Measurements from ENCODE around the gene SCD.
"Not testable (repeated sequence)": the region's sequence is repeated elsewhere in the genome, so short reads cannot be mapped to it uniquely, and the experiment has no call there.

The SCD gene

DNA sequence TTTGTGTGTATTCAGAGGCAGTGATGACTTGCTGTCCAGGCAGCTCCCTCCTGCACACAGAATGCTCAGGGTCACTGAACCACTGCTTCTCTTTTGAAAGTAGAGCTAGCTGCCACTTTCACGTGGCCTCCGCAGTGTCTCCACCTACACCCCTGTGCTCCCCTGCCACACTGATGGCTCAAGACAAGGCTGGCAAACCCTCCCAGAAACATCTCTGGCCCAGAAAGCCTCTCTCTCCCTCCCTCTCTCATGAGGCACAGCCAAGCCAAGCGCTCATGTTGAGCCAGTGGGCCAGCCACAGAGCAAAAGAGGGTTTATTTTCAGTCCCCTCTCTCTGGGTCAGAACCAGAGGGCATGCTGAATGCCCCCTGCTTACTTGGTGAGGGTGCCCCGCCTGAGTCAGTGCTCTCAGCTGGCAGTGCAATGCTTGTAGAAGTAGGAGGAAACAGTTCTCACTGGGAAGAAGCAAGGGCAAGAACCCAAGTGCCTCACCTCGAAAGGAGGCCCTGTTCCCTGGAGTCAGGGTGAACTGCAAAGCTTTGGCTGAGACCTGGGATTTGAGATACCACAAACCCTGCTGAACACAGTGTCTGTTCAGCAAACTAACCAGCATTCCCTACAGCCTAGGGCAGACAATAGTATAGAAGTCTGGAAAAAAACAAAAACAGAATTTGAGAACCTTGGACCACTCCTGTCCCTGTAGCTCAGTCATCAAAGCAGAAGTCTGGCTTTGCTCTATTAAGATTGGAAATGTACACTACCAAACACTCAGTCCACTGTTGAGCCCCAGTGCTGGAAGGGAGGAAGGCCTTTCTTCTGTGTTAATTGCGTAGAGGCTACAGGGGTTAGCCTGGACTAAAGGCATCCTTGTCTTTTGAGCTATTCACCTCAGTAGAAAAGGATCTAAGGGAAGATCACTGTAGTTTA, 15.8 kb downstream of the SCD start:
- DNase-seq = no peak

GRCh38 chr10:100364175-100364574, 17.1 kb downstream of the SCD start:
- no peak for DNase-seq

- DNase-seq = no peak
These were observed 17.8 kb downstream of the SCD start for GRCh38 chr10:100364735-100365391.

- no peak for DNase-seq
These were observed 21.7 kb downstream of the SCD start for GRCh38 chr10:100368721-100369120.

DNA sequence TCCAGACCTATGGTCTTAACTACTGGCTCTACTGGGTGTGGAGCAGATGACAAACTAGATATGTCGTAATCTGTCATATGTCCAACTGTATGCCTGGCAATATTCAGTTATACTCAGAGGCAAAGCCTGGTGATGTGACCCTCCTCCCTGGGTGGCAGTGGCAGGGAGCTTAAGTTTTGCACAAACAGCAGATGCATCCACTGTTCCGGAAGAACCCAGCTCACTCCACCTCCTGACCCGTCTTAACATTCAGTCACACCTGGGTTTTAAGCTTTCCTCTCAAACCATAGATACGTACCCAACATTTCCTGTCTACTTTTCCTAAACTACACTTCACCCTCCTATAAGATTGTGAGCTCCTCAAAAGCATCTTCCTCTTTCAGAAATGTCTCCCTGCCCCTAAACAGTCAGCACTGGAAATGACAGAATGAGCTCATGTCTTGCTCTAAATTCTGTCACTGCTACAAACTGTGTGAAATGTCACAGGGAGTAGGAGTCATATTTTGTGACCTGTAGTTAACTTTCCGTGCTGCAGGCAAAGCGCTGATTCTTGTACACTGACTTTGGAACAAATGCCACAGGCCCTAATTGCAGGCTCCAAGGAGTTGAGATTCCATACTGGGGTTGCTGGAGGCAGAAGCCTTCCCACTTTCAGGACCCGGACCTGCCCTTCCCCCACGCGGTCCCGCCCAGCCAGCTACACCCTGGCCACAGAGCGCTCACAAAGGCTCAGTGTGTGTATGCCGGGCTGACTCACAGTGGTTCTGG, 23.9 kb downstream of the SCD start:
- no peak for DNase-seq

DNA sequence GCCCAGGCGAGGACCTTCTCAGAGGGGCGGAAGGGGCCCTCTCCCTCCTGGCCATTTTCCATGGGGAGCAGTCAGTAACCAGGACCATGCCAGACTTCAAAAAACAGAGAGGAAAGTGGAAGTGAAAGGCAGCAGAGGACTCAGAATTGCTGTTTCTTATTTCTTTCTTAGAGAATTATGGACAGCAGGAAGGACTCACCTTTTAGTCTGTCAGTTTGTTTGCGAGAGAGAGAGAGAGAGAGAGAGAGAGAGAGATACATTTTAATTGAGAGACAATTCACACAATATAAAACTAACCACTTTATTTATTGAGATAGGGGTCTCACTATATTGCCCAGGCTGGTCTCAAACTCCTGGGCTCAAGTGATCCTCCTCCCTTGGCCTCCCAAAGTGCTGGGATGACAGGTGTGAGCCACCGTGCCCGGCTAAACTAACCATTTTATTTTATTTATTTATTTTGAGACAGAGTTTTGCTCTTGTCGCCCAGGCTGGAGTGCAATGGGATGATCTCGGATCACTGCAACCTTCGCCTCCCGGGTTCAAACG, 24.5 kb downstream of the SCD start:
- DNase-seq = no peak

- no peak for DNase-seq
These were observed 25.6 kb downstream of the SCD start for GRCh38 chr10:100372415-100373297.

DNA sequence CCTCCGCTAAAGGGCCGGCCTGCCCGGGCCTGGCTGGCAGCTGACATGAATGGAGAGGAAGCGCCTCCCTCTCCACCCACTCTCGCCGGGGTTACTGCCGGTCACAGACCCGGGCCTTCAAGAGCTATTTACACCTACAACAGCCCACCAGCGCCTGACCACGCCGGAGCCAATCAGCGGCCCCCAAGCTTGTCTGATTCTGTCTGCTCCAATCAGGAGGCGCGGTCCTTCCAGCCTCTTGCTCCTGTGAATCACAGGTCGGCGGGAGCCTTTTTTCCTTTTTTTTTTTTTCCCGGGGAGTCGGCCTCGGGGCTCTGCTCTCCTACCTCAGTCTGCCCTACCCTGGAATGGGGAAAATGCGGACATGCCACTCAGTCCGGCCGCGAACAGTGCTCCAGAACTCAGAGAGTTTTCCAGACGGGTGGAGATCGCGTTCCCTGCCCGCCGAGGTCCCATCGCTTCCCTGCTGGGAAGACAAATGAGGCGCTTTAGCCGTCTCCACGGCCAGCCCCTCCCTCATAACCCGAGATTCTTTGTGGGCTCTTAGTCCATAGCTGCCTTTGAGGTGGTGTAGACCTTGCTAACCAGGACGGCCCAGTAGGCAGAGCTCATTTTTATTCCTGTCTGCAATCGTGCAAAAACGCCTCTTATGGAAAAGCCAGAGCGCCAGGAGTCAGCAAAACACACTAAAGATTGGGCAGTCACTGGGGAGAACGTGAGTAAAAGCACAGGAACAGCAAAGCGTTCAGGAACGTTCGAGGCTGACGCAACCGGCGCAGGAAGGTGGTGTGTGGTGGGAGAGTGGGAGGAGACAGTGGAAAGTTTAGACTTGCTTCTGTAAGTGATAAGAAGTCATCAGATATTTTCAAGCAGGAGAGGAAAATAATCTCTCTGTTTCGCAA, 26.5 kb downstream of the SCD start:
- DNase-seq = peak; percentile 61 to 66

GRCh38 chr10:100374200-100374655, 27.2 kb downstream of the SCD start:
- no peak for DNase-seq

GRCh38 chr10:100374677-100375353, 27.8 kb downstream of the SCD start:
- DNase-seq = not testable (repeated sequence)

DNA sequence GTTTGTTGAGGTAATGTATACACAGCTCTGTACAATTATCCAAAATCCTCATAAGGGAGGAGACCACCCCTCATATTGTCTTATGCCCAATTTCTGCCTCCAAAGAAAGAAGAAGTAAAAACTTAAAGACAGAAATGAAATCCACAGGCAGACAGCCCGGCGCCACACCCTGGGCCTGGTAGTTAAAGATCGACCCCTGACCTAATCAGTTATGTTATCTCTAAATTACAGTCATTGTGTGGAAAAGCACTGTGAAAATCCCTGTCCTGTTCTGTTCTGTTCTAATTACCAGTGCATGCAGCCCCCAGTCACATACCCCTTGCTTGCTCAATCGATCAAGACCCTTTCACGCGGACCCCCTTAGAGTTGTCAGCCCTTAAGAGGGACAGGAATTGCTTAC, 29.6 kb downstream of the SCD start:
- DNase-seq = not testable (repeated sequence)

DNA sequence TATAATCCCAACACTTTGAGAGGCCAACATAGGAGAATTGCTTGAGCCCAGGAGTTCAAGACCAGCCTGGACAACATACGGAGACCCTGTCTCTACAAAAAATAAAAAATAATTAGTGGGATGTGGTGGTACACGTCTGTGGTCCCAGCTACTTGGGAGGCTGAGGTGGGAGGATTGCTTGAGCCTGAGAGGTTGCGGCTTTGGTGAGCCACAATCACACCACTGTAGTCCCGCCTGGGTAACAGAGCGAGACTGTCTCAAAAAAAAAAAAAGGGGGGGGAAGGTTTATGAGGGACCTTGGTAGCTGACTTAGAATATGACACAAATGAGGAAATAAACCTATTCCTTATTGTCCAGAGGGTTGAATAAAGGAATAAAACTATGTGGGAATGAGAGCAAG, 30.8 kb downstream of the SCD start:
- DNase-seq = no peak

DNA sequence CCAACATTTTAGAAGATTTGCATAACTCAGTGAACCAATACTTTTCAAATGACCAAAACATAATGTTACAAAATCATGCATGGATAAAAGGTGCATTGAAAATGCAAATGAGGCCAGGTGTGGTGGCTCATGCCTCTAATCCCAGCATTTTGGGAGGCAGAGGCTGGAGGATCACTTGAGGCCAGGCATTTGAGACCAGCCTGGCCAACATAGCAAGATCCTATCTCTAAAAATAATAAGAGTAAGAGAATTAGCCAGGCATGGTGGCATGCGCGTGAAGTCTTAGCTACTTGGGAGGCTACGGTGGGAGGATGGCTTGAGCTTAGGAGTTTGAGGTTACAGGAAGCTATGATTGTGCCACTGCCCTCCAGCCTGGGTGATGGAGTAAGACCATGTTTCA, 33.4 kb downstream of the SCD start:
- no peak for DNase-seq

DNA sequence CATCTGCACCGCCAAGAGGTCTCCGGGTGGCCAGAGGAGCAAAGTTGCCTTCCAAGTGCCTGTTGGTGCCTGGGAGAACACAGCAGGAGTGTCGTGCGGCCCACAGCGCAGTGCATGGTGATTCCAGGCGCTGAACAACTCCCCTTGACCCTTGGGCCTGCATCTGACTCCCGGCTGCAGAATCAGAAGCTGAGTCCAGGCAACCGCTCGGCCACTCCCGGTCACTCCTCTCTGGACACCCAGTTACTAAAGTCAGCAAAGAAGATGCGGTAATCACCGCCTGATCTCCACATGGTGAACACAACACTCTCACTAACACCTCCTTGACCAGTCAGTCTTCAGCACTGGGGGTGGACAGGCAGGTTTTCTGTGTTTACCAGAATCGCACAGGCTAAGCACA, 35.5 kb downstream of the SCD start:
- DNase-seq = no peak

- DNase-seq = no peak
These were observed 36.2 kb downstream of the SCD start for GRCh38 chr10:100383251-100383650.

DNA sequence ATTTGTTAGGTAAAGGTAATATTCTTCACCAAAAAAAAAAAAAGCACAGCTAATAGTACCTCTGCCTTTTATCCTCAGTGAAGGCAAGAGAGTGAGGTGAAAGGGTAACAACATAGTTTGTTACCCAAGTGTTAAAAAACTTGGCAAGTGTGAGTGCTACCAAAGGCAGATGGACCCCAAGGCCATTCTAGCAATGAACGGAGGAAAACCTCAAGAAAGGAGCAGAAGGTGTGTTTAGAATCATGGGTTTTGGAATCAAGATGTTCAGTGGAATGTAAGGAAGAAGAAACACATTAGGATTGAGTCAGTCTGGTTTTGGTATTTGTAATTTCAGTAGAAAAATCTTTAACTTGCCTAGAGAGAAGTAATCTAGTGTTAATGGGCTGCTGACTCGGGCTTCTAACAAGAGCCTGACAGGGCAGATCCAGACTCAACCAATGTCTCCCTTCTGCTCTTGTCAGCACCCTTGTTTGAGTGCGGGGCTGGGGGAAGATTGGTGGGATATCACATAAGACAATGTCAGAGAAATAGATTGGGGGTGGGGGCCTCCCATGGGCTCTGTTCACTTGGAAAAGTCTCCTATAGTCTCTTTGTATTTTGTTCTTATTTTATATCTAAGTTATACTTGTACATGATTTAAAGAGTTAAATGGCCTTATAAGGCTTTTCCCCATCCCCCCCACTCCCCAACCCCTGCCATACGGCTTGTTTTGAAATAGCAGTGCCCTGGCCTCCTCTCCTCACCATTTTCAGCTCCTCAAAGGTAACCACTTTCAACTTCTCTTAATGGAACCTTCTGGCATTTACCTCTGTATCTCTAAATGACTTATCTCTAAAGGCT, 44.4 kb downstream of the SCD start:
- DNase-seq = no peak

DNA sequence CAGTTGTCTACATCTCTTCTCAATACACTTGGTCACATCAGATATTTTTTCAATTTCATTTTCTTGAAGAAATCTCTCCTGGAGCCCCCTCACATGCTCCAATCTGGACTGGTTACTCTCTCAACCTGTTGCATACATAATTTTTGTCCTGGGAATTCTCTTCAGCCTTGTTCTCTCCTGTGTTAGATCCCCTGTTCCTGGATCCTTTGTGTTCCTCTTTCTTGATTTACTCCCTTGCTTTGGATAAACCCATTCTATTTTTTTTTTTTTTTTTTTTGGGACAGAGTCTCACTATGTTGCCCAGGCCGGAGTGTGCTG, 45.6 kb downstream of the SCD start:
- no peak for DNase-seq

DNA sequence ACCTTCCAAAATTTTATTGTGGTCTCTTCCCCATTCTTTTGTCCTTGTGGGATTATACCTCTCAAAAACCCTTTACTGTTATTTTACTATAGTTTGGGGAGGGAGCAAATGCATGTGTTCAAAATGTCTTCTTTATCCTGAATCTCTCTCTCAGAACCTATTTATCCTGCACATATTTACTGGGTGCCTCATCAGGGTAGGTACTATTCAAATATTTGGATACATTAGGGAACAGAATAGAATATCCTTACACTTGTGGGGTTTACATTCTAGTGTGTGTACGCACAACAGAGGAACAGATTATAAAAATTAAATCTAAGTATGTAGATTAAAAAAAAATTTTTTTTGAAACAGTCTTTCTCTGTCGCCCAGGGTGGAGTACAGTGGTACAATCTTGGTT, 48.6 kb downstream of the SCD start:
- no peak for DNase-seq

- DNase-seq = no peak
These were observed 49.6 kb downstream of the SCD start for GRCh38 chr10:100396605-100397004.

Measured in NCI-H187 (cell line).